HEK293 (cell line): Measurements from ENCODE around the gene AARS2.

Experiments used
- EGR2 ChIP-seq: fragments of 450-650 bp; formaldehyde crosslinking; IDR thresholded peaks from 2 replicates; pipeline ENCODE4 v1.5.1; 2016; ENCODE audit warnings: low read depth, missing biosample characterization, missing genetic modification characterization
- GLIS2 ChIP-seq: fragments of 450-650 bp; formaldehyde crosslinking; IDR thresholded peaks from 2 replicates; pipeline ENCODE4 v1.5.1; 2016; ENCODE audit warnings: missing biosample characterization, missing genetic modification characterization
- KLF1 ChIP-seq: fragments of 450-650 bp; formaldehyde crosslinking; IDR thresholded peaks from 2 replicates; pipeline ENCODE4 v1.5.1; 2016; ENCODE audit warnings: missing biosample characterization, missing genetic modification characterization
- OSR2 ChIP-seq: fragments of 450-650 bp; formaldehyde crosslinking; IDR thresholded peaks from 2 replicates; pipeline ENCODE4 v1.5.1; 2016; ENCODE audit warnings: missing biosample characterization, missing genetic modification characterization
- PRDM1 ChIP-seq: fragments of 450-650 bp; formaldehyde crosslinking; IDR thresholded peaks from 2 replicates; pipeline ENCODE4; 2016; ENCODE audit warnings: missing biosample characterization, missing genetic modification characterization
- REPIN1 ChIP-seq: fragments of 450-650 bp; formaldehyde crosslinking; IDR thresholded peaks from 2 replicates; pipeline ENCODE4 v1.5.1; 2017; ENCODE audit warnings: missing biosample characterization, missing genetic modification characterization, low read depth
- ZBTB1 ChIP-seq: fragments of 450-650 bp; formaldehyde crosslinking; IDR thresholded peaks from 2 replicates; pipeline ENCODE4 v1.5.1; 2016; ENCODE audit warnings: missing biosample characterization, missing genetic modification characterization
- ZBTB11 ChIP-seq: fragments of 450-650 bp; formaldehyde crosslinking; conservative IDR thresholded peaks from 2 replicates; pipeline ENCODE4 v1.5.1; 2016; ENCODE audit warnings: low read depth, missing biosample characterization, missing genetic modification characterization
- ZNF10 ChIP-seq: fragments of 450-650 bp; formaldehyde crosslinking; IDR thresholded peaks from 2 replicates; pipeline ENCODE4 v1.5.1; 2017; ENCODE audit warnings: missing biosample characterization, missing genetic modification characterization
- ZNF146 ChIP-seq: fragments of 450-650 bp; formaldehyde crosslinking; IDR thresholded peaks from 2 replicates; pipeline ENCODE4 v1.5.1; 2016; ENCODE audit warnings: missing biosample characterization, missing genetic modification characterization
- ZNF202 ChIP-seq: fragments of 450-650 bp; formaldehyde crosslinking; IDR thresholded peaks from 2 replicates; pipeline ENCODE4 v1.5.1; 2016; ENCODE audit warnings: missing biosample characterization, missing genetic modification characterization, borderline replicate concordance
- ZNF23 ChIP-seq: fragments of 450-650 bp; formaldehyde crosslinking; IDR thresholded peaks from 2 replicates; pipeline ENCODE4 v1.5.1; 2016; ENCODE audit warnings: missing biosample characterization, missing genetic modification characterization, borderline replicate concordance
- ZNF24 ChIP-seq: fragments of 450-650 bp; formaldehyde crosslinking; IDR thresholded peaks from 2 replicates; pipeline ENCODE4 v1.5.1; 2016; ENCODE audit warnings: missing biosample characterization, missing genetic modification characterization
- ZNF292 ChIP-seq: fragments of 450-650 bp; formaldehyde crosslinking; IDR thresholded peaks from 2 replicates; pipeline ENCODE4 v1.5.1; 2016; ENCODE audit warnings: low read depth, missing biosample characterization, missing genetic modification characterization, borderline replicate concordance
- ZNF311 ChIP-seq: fragments of 450-650 bp; formaldehyde crosslinking; IDR thresholded peaks from 2 replicates; pipeline ENCODE4 v1.5.1; 2017; ENCODE audit warnings: missing biosample characterization, missing genetic modification characterization, borderline replicate concordance
- ZNF423 ChIP-seq: fragments of 450-650 bp; formaldehyde crosslinking; IDR thresholded peaks from 2 replicates; pipeline ENCODE4 v1.5.1; 2016; ENCODE audit warnings: missing biosample characterization, missing genetic modification characterization
- ZNF510 ChIP-seq: fragments of 450-650 bp; formaldehyde crosslinking; IDR thresholded peaks from 2 replicates; pipeline ENCODE4 v1.5.1; 2018; ENCODE audit warnings: mild to moderate bottlenecking, missing genetic modification characterization, missing biosample characterization; ENCODE audit not compliant: insufficient replicate concordance
- ZNF530 ChIP-seq: fragments of 450-650 bp; formaldehyde crosslinking; IDR thresholded peaks from 2 replicates; pipeline ENCODE4 v1.5.1; 2016; ENCODE audit warnings: low read depth, missing biosample characterization, missing genetic modification characterization
- ZNF549 ChIP-seq: fragments of 450-650 bp; IDR thresholded peaks from 2 replicates; pipeline ENCODE4 v1.5.1; 2018; ENCODE audit warnings: missing biosample characterization, missing genetic modification characterization, mild to moderate bottlenecking, inconsistent platforms, moderate library complexity
- ZNF555 ChIP-seq: fragments of 450-650 bp; formaldehyde crosslinking; conservative IDR thresholded peaks from 2 replicates; pipeline ENCODE4 v1.5.1; 2017; ENCODE audit warnings: missing biosample characterization, mild to moderate bottlenecking, missing genetic modification characterization, inconsistent platforms
- ZNF571 ChIP-seq: fragments of 450-650 bp; formaldehyde crosslinking; IDR thresholded peaks from 2 replicates; pipeline ENCODE4 v1.5.0; 2017; ENCODE audit warnings: missing biosample characterization, missing genetic modification characterization
- ZNF600 ChIP-seq: fragments of 450-650 bp; formaldehyde crosslinking; IDR thresholded peaks from 2 replicates; pipeline ENCODE4 v1.5.1; 2016; ENCODE audit warnings: missing biosample characterization, missing genetic modification characterization
- ZNF660 ChIP-seq: fragments of 450-650 bp; IDR thresholded peaks from 2 replicates; pipeline ENCODE4 v1.5.1; 2018; ENCODE audit warnings: missing biosample characterization, mild to moderate bottlenecking, missing genetic modification characterization
- ZNF664 ChIP-seq: fragments of 450-650 bp; formaldehyde crosslinking; IDR thresholded peaks from 2 replicates; pipeline ENCODE4 v1.5.1; 2016; ENCODE audit warnings: missing biosample characterization, missing genetic modification characterization
- ZNF843 ChIP-seq: fragments of 450-650 bp; formaldehyde crosslinking; IDR thresholded peaks from 2 replicates; pipeline ENCODE4 v1.5.1; 2016; ENCODE audit warnings: missing biosample characterization, missing genetic modification characterization
- ZSCAN4 ChIP-seq: fragments of 450-650 bp; formaldehyde crosslinking; IDR thresholded peaks from 2 replicates; pipeline ENCODE4 v1.5.1; 2017; ENCODE audit warnings: missing biosample characterization, missing genetic modification characterization
- TF ChIP-seq, protein P1 (sequence below): fragments of 450-650 bp; formaldehyde crosslinking; IDR thresholded peaks from 2 replicates; pipeline ENCODE4 v1.5.1; 2016; ENCODE audit warnings: missing biosample characterization, missing genetic modification characterization
- TF ChIP-seq, protein P2 (sequence below): fragments of 450-650 bp; IDR thresholded peaks from 2 replicates; pipeline ENCODE4 v1.5.1; 2018; ENCODE audit warnings: missing biosample characterization, mild to moderate bottlenecking, missing genetic modification characterization
- TF ChIP-seq, protein P3 (sequence below): fragments of 450-650 bp; formaldehyde crosslinking; IDR thresholded peaks from 2 replicates; pipeline ENCODE4 v1.5.1; 2016; ENCODE audit warnings: missing biosample characterization, missing genetic modification characterization
- TF ChIP-seq, protein P4 (sequence below): sonication (generic); formaldehyde crosslinking; IDR thresholded peaks from 2 replicates; pipeline ENCODE4 v1.8.1; 2022; ENCODE audit warnings: mild to moderate bottlenecking, moderate library complexity, missing genetic modification reagents

Gene AARS2

GRCh38 chr6:44257025-44257752, 56.0 kb downstream of the AARS2 start, which contains the start of gene SLC35B2 (continued):
- peak; percentile 69 for TF ChIP-seq ZNF146 (tag by site-specific recombination)
- no peak for TF ChIP-seq ZNF23 (tag by site-specific recombination)
- no peak; the same call in 1 of the 2 replicates for TF ChIP-seq ZNF660 (tag by site-specific recombination)
- TF ChIP-seq ZNF202, result no peak
- TF ChIP-seq, protein P1, sequence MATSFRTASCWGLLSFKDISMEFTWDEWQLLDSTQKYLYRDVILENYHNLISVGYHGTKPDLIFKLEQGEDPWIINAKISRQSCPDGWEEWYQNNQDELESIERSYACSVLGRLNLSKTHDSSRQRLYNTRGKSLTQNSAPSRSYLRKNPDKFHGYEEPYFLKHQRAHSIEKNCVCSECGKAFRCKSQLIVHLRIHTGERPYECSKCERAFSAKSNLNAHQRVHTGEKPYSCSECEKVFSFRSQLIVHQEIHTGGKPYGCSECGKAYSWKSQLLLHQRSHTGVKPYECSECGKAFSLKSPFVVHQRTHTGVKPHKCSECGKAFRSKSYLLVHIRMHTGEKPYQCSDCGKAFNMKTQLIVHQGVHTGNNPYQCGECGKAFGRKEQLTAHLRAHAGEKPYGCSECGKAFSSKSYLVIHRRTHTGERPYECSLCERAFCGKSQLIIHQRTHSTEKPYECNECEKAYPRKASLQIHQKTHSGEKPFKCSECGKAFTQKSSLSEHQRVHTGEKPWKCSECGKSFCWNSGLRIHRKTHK, result no peak
- no peak for TF ChIP-seq ZNF292 (tag by site-specific recombination)
- peak; percentile 50; the same call in 1 of the 2 replicates for TF ChIP-seq ZNF843 (tag by site-specific recombination)
- no peak for TF ChIP-seq PRDM1 (tag by site-specific recombination)
- TF ChIP-seq ZSCAN4 (tag by site-specific recombination), result no peak
- no peak for TF ChIP-seq REPIN1 (tag by site-specific recombination)
- no peak for TF ChIP-seq ZNF530 (tag by site-specific recombination)
- no peak for TF ChIP-seq ZNF311 (tag by site-specific recombination)
- TF ChIP-seq, protein P2, sequence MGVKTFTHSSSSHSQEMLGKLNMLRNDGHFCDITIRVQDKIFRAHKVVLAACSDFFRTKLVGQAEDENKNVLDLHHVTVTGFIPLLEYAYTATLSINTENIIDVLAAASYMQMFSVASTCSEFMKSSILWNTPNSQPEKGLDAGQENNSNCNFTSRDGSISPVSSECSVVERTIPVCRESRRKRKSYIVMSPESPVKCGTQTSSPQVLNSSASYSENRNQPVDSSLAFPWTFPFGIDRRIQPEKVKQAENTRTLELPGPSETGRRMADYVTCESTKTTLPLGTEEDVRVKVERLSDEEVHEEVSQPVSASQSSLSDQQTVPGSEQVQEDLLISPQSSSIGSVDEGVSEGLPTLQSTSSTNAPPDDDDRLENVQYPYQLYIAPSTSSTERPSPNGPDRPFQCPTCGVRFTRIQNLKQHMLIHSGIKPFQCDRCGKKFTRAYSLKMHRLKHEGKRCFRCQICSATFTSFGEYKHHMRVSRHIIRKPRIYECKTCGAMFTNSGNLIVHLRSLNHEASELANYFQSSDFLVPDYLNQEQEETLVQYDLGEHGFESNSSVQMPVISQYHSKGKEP (tag by site-specific recombination), result 0 out of 2 replicates have a peak, but pooled peaks have one; percentile 33
- no peak for TF ChIP-seq ZNF549 (tag by site-specific recombination)
- TF ChIP-seq ZNF24, result peak; percentile 69
- peak; percentile 43; the same call in 1 of the 2 replicates for TF ChIP-seq ZBTB11
- TF ChIP-seq ZNF571, result no peak
- peak; percentile 43; the same call in 1 of the 2 replicates for TF ChIP-seq OSR2
- TF ChIP-seq, protein P3, sequence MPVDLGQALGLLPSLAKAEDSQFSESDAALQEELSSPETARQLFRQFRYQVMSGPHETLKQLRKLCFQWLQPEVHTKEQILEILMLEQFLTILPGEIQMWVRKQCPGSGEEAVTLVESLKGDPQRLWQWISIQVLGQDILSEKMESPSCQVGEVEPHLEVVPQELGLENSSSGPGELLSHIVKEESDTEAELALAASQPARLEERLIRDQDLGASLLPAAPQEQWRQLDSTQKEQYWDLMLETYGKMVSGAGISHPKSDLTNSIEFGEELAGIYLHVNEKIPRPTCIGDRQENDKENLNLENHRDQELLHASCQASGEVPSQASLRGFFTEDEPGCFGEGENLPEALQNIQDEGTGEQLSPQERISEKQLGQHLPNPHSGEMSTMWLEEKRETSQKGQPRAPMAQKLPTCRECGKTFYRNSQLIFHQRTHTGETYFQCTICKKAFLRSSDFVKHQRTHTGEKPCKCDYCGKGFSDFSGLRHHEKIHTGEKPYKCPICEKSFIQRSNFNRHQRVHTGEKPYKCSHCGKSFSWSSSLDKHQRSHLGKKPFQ (tag by site-specific recombination), result no peak
- peak; percentile 37 for TF ChIP-seq ZNF423 (tag by site-specific recombination)
- TF ChIP-seq ZNF600 (tag by site-specific recombination), result peak; percentile 79
- peak; percentile 98 for TF ChIP-seq GLIS2 (tag by site-specific recombination)
- no peak for TF ChIP-seq ZBTB1
- TF ChIP-seq ZNF555 (tag by site-specific recombination), result no peak
- TF ChIP-seq, protein P4, sequence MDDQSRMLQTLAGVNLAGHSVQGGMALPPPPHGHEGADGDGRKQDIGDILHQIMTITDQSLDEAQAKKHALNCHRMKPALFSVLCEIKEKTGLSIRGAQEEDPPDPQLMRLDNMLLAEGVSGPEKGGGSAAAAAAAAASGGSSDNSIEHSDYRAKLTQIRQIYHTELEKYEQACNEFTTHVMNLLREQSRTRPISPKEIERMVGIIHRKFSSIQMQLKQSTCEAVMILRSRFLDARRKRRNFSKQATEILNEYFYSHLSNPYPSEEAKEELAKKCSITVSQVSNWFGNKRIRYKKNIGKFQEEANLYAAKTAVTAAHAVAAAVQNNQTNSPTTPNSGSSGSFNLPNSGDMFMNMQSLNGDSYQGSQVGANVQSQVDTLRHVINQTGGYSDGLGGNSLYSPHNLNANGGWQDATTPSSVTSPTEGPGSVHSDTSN, result peak; percentile 41; the same call in 1 of the 2 replicates
- no peak for TF ChIP-seq ZNF664 (tag by site-specific recombination)
- TF ChIP-seq ZNF510 (tag by site-specific recombination), result no peak
- peak; percentile 96 for TF ChIP-seq KLF1
- TF ChIP-seq ZNF10 (tag by site-specific recombination), result no peak
- peak; percentile 75 for TF ChIP-seq EGR2 (tag by site-specific recombination)
